Calu3 (cell line): ENCODE data around the gene STIM1. TPM values are rescaled to one million over a fixed set of nuclear protein-coding genes. Genes with fewer than 3 reads are reported as not detected.
A peak's percentile ranks its signal among the peaks of the same experiment; 100 is the strongest.

Source experiments
- BruUV-seq: library from RNA; stranded (reverse); fragments of 400-500 nt; replicated peaks from 2 replicates; lab custom pipeline; 2021; lab: Mats Ljungman, UMichigan
- CTCF ChIA-PET: fragments of 300-600 bp; sonication (Branson Sonifier 250); formaldehyde crosslinking; loops from one replicate; lab custom pipeline; 2022; ENCODE audit warnings: antibody characterized with exemption; lab: Charles Lee
- DNase-seq: peaks from one replicate; pipeline ENCODE4 v3.0.0; 2022
- H3K27ac Mint-ChIP-seq: one replicate; pipeline ENCODE4 v1.8.0; 2022; ENCODE audit warnings: mixed read lengths; ENCODE audit not compliant: unreplicated experiment
- H3K27me3 Mint-ChIP-seq: one replicate; pipeline ENCODE4 v1.8.0; 2022; ENCODE audit warnings: mixed read lengths; ENCODE audit not compliant: unreplicated experiment
- H3K36me3 Mint-ChIP-seq: one replicate; pipeline ENCODE4 v1.8.0; 2022; ENCODE audit warnings: mild to moderate bottlenecking, moderate library complexity, mixed read lengths; ENCODE audit not compliant: insufficient read depth, unreplicated experiment
- H3K4me1 Mint-ChIP-seq: one replicate; pipeline ENCODE4 v1.8.0; 2022; ENCODE audit warnings: mild to moderate bottlenecking, low read depth, mixed read lengths; ENCODE audit not compliant: unreplicated experiment
- H3K4me3 Mint-ChIP-seq: one replicate; pipeline ENCODE4 v1.8.0; 2022; ENCODE audit warnings: mild to moderate bottlenecking, low read depth, moderate library complexity, mixed read lengths; ENCODE audit not compliant: unreplicated experiment
- H3K9me3 Mint-ChIP-seq: one replicate; pipeline ENCODE4 v1.8.0; 2022; ENCODE audit warnings: low read depth, mixed read lengths; ENCODE audit not compliant: unreplicated experiment
- CTCF ChIP-seq: fragments of 200-600 bp; IDR thresholded peaks from one replicate; pipeline ENCODE4 v1.8.0; 2022; ENCODE audit warnings: antibody characterized with exemption; ENCODE audit not compliant: unreplicated experiment
- intact Hi-C: fragments of 100-400 bp; cut with micrococcal nuclease; formaldehyde crosslinking; loops from one replicate; pipeline ENCODE4 v1.10.0; 2022; ENCODE audit not compliant: unreplicated experiment
- total RNA-seq: library from RNA; stranded (reverse); gene quantifications from 2 replicates; pipeline ENCODE4 v1.2.3, GENCODE V29; 2022

The STIM1 gene
- total RNA-seq, 1 experiment from 2014 or later: 60.1 TPM

- H3K27ac Mint-ChIP-seq: no peak overlapping the region
- no TSS peak for BruUV-seq
- DNase-seq: no peak
- H3K4me3 Mint-ChIP-seq: no peak overlapping the region
- no peaks in the 10 kb centered on the region for H3K9me3 Mint-ChIP-seq
- no peaks in the 10 kb centered on the region for H3K27me3 Mint-ChIP-seq
- H3K36me3 Mint-ChIP-seq: peaks cover 15% of the 10 kb centered on the region
- no peak for TF ChIP-seq CTCF
- intact Hi-C loops: no loop called here
- CTCF ChIA-PET: no interaction called here
- H3K4me1 Mint-ChIP-seq: peaks cover 10% of the 10 kb centered on the region
These were observed 234.8 kb downstream of the STIM1 start for GRCh38 chr11:4090258-4090657.

GRCh38 chr11:4092026-4092425 lies 236.6 kb downstream of the STIM1 start:
- intact Hi-C loops: no loop called here
- peaks cover 26% of the 10 kb centered on the region for H3K36me3 Mint-ChIP-seq
- H3K4me3 Mint-ChIP-seq: no peak overlapping the region
- H3K27ac Mint-ChIP-seq: no peak overlapping the region
- BruUV-seq: no TSS peak
- peaks cover 13% of the 10 kb centered on the region for H3K4me1 Mint-ChIP-seq
- no peaks in the 10 kb centered on the region for H3K27me3 Mint-ChIP-seq
- H3K9me3 Mint-ChIP-seq: no peaks in the 10 kb centered on the region
- DNase-seq: no peak
- CTCF ChIA-PET: no interaction called here
- TF ChIP-seq CTCF: no peak

GRCh38 chr11:4093519-4094347 lies 238.3 kb downstream of the STIM1 start:
- CTCF ChIA-PET: interaction anchor here (1.0 kb wide), 1 partner anchor 238 kb away, joined by 3 read pairs; the partner anchor contains the start of gene STIM1
- Mint-ChIP-seq H3K4me3 (peak overlapping the region; percentile 94), H3K36me3 (peaks cover 33% of the 10 kb centered on the region), H3K27ac (peak overlapping the region; percentile 91), H3K27me3 (no peaks in the 10 kb centered on the region), H3K9me3 (no peaks in the 10 kb centered on the region), H3K4me1 (peaks cover 13% of the 10 kb centered on the region)
- TSS peak; percentile 89 for BruUV-seq
- intact Hi-C loops: no loop called here
- DNase-seq: no peak
- TF ChIP-seq CTCF: no peak

GRCh38 chr11:4094348-4095291 lies 239.2 kb downstream of the STIM1 start, which contains the start of gene RRM1:
RRM1 (plus strand) TSS chr11:4094799; CDS start chr11:4095013, 214 bp downstream.
- H3K36me3 Mint-ChIP-seq: peaks cover 34% of the 10 kb centered on the region
- peaks cover 13% of the 10 kb centered on the region for H3K4me1 Mint-ChIP-seq
- peak within 1 kb of the TSS; percentile 94 for H3K4me3 Mint-ChIP-seq
- CTCF ChIA-PET: interaction anchor here (1.0 kb wide), 1 partner anchor 239 kb away, joined by 3 read pairs; the partner anchor contains the start of gene STIM1
- TF ChIP-seq CTCF: no peak
- no peaks in the 10 kb centered on the region for H3K27me3 Mint-ChIP-seq
- H3K9me3 Mint-ChIP-seq: no peaks in the 10 kb centered on the region
- H3K27ac Mint-ChIP-seq: peak within 1 kb of the TSS; percentile 91
- DNase-seq: peak; percentile 94
- no TSS peak for BruUV-seq
- intact Hi-C loops: no loop called here
